Activated CD4-positive, alpha-beta memory T cell treated with anti-CD3 and anti-CD28 coated beads, Interleukin-2, amount 10 ng/mL, durations not matched to agents 7 days and 5 days (primary cell): Measurements from ENCODE around the gene ZNF605. TPM values are rescaled to one million over a fixed set of nuclear protein-coding genes. Genes with fewer than 3 reads are reported as not detected.

Source experiments
- CTCF ChIA-PET: fragments of 350-600 bp; sonication (Branson Sonifier 250); formaldehyde crosslinking; loops from one replicate; lab custom pipeline; 2021; ENCODE audit warnings: antibody characterized with exemption, inconsistent platforms; lab: Charles Lee
- POLR2A ChIA-PET: fragments of 350-600 bp; sonication (Branson Sonifier 250); formaldehyde crosslinking; loops from one replicate; lab custom pipeline; 2021; ENCODE audit warnings: antibody characterized with exemption; lab: Charles Lee
- DNase-seq: peaks from one replicate; pipeline ENCODE4 v3.0.0-alpha.2; 2020
- H3K27ac Mint-ChIP-seq: one replicate; pipeline ENCODE4 v1.8.0; 2021; ENCODE audit warnings: mild to moderate bottlenecking, mixed read lengths
- H3K27me3 Mint-ChIP-seq: one replicate; pipeline ENCODE4 v1.8.0; 2021; ENCODE audit warnings: mixed read lengths
- H3K36me3 Mint-ChIP-seq: one replicate; pipeline ENCODE4 v1.8.0; 2021; ENCODE audit warnings: low read depth, mixed read lengths
- H3K4me1 Mint-ChIP-seq: one replicate; pipeline ENCODE4 v1.8.0; 2021; ENCODE audit warnings: mixed read lengths
- H3K4me3 Mint-ChIP-seq: one replicate; pipeline ENCODE4 v1.8.0; 2021; ENCODE audit warnings: mild to moderate bottlenecking, mixed read lengths
- H3K9me3 Mint-ChIP-seq: one replicate; pipeline ENCODE4 v1.8.0; 2021; ENCODE audit warnings: mixed read lengths
- total RNA-seq, 2 experiments: library from RNA; stranded (reverse); gene quantifications; one replicate each; pipeline ENCODE4 v1.2.3, GENCODE V29; 2021

The ZNF605 gene
- total RNA-seq, 2 experiments from 2014 or later = 7.2 to 7.9 TPM

GRCh38 chr12:132955094-132956010 is 754 bp downstream of the ZNF605 start:
- peaks cover 39% of the 10 kb centered on the region for H3K36me3 Mint-ChIP-seq
- DNase-seq = peak; percentile 21
- ChIA-PET POLR2A (interaction anchor here (1.0 to 1.3 kb wide), 3 partner anchors 32 to 82 kb away, joined by 3 to 7 read pairs (median 4); partner anchors contain the start of gene ZNF84), CTCF (interaction anchor here (1.3 kb wide), 2 partner anchors 21 to 225 kb away, joined by 3 to 5 read pairs; partner anchors contain the start of gene ZNF268)
- H3K4me3 Mint-ChIP-seq = peak overlapping the region; percentile 96
- H3K27me3 Mint-ChIP-seq = no peaks in the 10 kb centered on the region
- peak overlapping the region; percentile 73 for H3K27ac Mint-ChIP-seq
- peaks cover 30% of the 10 kb centered on the region for H3K9me3 Mint-ChIP-seq
- H3K4me1 Mint-ChIP-seq = peaks cover 19% of the 10 kb centered on the region

- CTCF ChIA-PET = no interaction called here
- Mint-ChIP-seq H3K4me3 (peak overlapping the region; percentile 96), H3K36me3 (peaks cover 39% of the 10 kb centered on the region), H3K9me3 (peaks cover 30% of the 10 kb centered on the region), H3K4me1 (peaks cover 19% of the 10 kb centered on the region), H3K27ac (peak overlapping the region; percentile 73), H3K27me3 (no peaks in the 10 kb centered on the region)
- DNase-seq = no peak
- POLR2A ChIA-PET = interaction anchor here (1.3 kb wide), 1 partner anchor 32 kb away, joined by 7 read pairs; no protein-coding TSS in a partner anchor
These were observed 1.5 kb downstream of the ZNF605 start for GRCh38 chr12:132954471-132955048.

- DNase-seq = no peak
- CTCF ChIA-PET = no interaction called here
- POLR2A ChIA-PET = no interaction called here
- Mint-ChIP-seq H3K36me3 (peaks cover 45% of the 10 kb centered on the region), H3K9me3 (peaks cover 36% of the 10 kb centered on the region), H3K4me1 (peaks cover 19% of the 10 kb centered on the region), H3K27ac (no peak overlapping the region), H3K27me3 (no peaks in the 10 kb centered on the region), H3K4me3 (no peak overlapping the region)
These were observed 2.3 kb downstream of the ZNF605 start for GRCh38 chr12:132953771-132954170.

GRCh38 chr12:132953163-132953425 is 3.0 kb downstream of the ZNF605 start:
- Mint-ChIP-seq H3K9me3 (peaks cover 43% of the 10 kb centered on the region), H3K27ac (no peak overlapping the region), H3K36me3 (peaks cover 52% of the 10 kb centered on the region), H3K4me1 (peaks cover 19% of the 10 kb centered on the region), H3K4me3 (no peak overlapping the region), H3K27me3 (no peaks in the 10 kb centered on the region)
- POLR2A ChIA-PET = no interaction called here
- DNase-seq = no peak
- CTCF ChIA-PET = no interaction called here

GRCh38 chr12:132952371-132953162 is 3.5 kb downstream of the ZNF605 start:
- Mint-ChIP-seq H3K9me3 (peaks cover 45% of the 10 kb centered on the region), H3K27ac (no peak overlapping the region), H3K36me3 (peaks cover 56% of the 10 kb centered on the region), H3K4me1 (peaks cover 19% of the 10 kb centered on the region), H3K4me3 (no peak overlapping the region), H3K27me3 (no peaks in the 10 kb centered on the region)
- DNase-seq = no peak
- CTCF ChIA-PET = no interaction called here
- POLR2A ChIA-PET = no interaction called here

GRCh38 chr12:132951649-132952048 is 4.5 kb downstream of the ZNF605 start:
- H3K36me3 Mint-ChIP-seq = peaks cover 57% of the 10 kb centered on the region
- no peak overlapping the region for H3K27ac Mint-ChIP-seq
- CTCF ChIA-PET = no interaction called here
- DNase-seq = no peak
- POLR2A ChIA-PET = no interaction called here
- peaks cover 41% of the 10 kb centered on the region for H3K9me3 Mint-ChIP-seq
- H3K4me1 Mint-ChIP-seq = peaks cover 18% of the 10 kb centered on the region
- H3K4me3 Mint-ChIP-seq = no peak overlapping the region
- H3K27me3 Mint-ChIP-seq = no peaks in the 10 kb centered on the region

- Mint-ChIP-seq H3K36me3 (peaks cover 57% of the 10 kb centered on the region), H3K9me3 (peaks cover 43% of the 10 kb centered on the region), H3K27me3 (no peaks in the 10 kb centered on the region), H3K4me1 (peaks cover 13% of the 10 kb centered on the region), H3K27ac (no peak overlapping the region), H3K4me3 (no peak overlapping the region)
- DNase-seq = no peak
- CTCF ChIA-PET = no interaction called here
- POLR2A ChIA-PET = no interaction called here
These were observed 5.1 kb downstream of the ZNF605 start for GRCh38 chr12:132950844-132951535.

GRCh38 chr12:132949936-132950837 is 5.9 kb downstream of the ZNF605 start:
- no peak for DNase-seq
- Mint-ChIP-seq H3K36me3 (peaks cover 63% of the 10 kb centered on the region), H3K9me3 (peaks cover 48% of the 10 kb centered on the region), H3K27me3 (no peaks in the 10 kb centered on the region), H3K4me1 (peaks cover 8% of the 10 kb centered on the region), H3K4me3 (no peak overlapping the region), H3K27ac (no peak overlapping the region)
- CTCF ChIA-PET = no interaction called here
- POLR2A ChIA-PET = no interaction called here

GRCh38 chr12:132948146-132949066 is 7.7 kb downstream of the ZNF605 start:
- DNase-seq = no peak
- no peaks in the 10 kb centered on the region for H3K27me3 Mint-ChIP-seq
- CTCF ChIA-PET = interaction anchor here (0.5 kb wide), 1 partner anchor 118 kb away, joined by 3 read pairs; no protein-coding TSS in a partner anchor
- H3K27ac Mint-ChIP-seq = no peak overlapping the region
- no peaks in the 10 kb centered on the region for H3K4me1 Mint-ChIP-seq
- H3K36me3 Mint-ChIP-seq = peaks cover 65% of the 10 kb centered on the region
- no peak overlapping the region for H3K4me3 Mint-ChIP-seq
- H3K9me3 Mint-ChIP-seq = peaks cover 45% of the 10 kb centered on the region
- POLR2A ChIA-PET = no interaction called here

GRCh38 chr12:132946246-132946820 is 9.8 kb downstream of the ZNF605 start:
- no peaks in the 10 kb centered on the region for H3K27me3 Mint-ChIP-seq
- no peaks in the 10 kb centered on the region for H3K4me1 Mint-ChIP-seq
- CTCF ChIA-PET = no interaction called here
- no peak overlapping the region for H3K4me3 Mint-ChIP-seq
- no peak for DNase-seq
- POLR2A ChIA-PET = no interaction called here
- H3K27ac Mint-ChIP-seq = no peak overlapping the region
- H3K9me3 Mint-ChIP-seq = peaks cover 45% of the 10 kb centered on the region
- peaks cover 74% of the 10 kb centered on the region for H3K36me3 Mint-ChIP-seq

- Mint-ChIP-seq H3K27me3 (no peaks in the 10 kb centered on the region), H3K9me3 (peaks cover 50% of the 10 kb centered on the region), H3K4me3 (no peak overlapping the region), H3K36me3 (peaks cover 80% of the 10 kb centered on the region), H3K27ac (no peak overlapping the region), H3K4me1 (no peaks in the 10 kb centered on the region)
- ChIA-PET POLR2A (no interaction called here), CTCF (no interaction called here)
- DNase-seq = no peak
These were observed 10.3 kb downstream of the ZNF605 start for GRCh38 chr12:132945806-132946205.
